ENCODE results near the gene ZRANB1.
A peak's percentile ranks its signal among the peaks of the same experiment; 100 is the strongest.
"Not testable (repeated sequence)": the region's sequence is repeated elsewhere in the genome, so short reads cannot be mapped to it uniquely, and the experiment has no call there.

ZRANB1 gene

DNA sequence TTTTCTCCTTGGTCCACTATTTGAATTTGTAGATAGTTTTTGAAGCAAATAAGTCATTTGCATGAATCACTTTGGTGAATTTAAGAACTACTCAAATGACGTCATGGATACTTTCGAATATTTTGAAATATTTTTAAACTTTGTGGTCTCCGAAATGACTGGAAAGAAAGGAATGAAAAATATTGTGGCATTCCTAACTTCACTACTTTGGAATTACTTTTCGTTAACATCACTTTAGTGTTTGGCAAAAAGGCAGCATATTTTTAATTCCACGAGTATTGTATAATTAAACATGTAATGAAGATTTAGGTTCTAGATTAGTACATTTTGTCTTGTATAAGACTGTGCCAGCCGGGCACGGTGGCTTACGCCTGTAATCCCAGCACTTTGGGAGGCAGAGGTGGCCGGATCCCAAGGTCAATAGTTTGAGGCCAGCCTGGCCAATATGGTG is 35.3 kb upstream of the ZRANB1 start:
- FAIRE-seq, result no peak
- TF ChIP-seq TAF1 (IDR thresholded peaks at IDR 0.05; ENCODE audit: low read depth, low read length), result no peak
- TF ChIP-seq POU2F2 (IDR thresholded peaks at IDR 0.05; ENCODE audit: low read depth, low read length), result no peak
- no peak for DNase-seq (ENCODE audit: insufficient read length, low spot score)

GRCh38 chr10:124909563-124909962 is 32.4 kb upstream of the ZRANB1 start:
- FAIRE-seq, result no peak
- TF ChIP-seq POLR2AphosphoS5 (IDR thresholded peaks at IDR 0.05; ENCODE audit: low read depth, low read length) (no peak), PAX5 (IDR thresholded peaks at IDR 0.05; ENCODE audit: insufficient read depth, low read length, severe bottlenecking) (no peak), TAF1 (IDR thresholded peaks at IDR 0.05; ENCODE audit: low read depth, low read length) (no peak), POLR2A (IDR thresholded peaks at IDR 0.05; ENCODE audit: low read depth, low read length) (no peak), POU2F2 (IDR thresholded peaks at IDR 0.05; ENCODE audit: low read depth, low read length) (no peak), SPI1 (IDR thresholded peaks at IDR 0.05; ENCODE audit: low read depth, low read length) (no peak)
- DNase-seq (ENCODE audit: insufficient read length, low spot score), result no peak

DNA sequence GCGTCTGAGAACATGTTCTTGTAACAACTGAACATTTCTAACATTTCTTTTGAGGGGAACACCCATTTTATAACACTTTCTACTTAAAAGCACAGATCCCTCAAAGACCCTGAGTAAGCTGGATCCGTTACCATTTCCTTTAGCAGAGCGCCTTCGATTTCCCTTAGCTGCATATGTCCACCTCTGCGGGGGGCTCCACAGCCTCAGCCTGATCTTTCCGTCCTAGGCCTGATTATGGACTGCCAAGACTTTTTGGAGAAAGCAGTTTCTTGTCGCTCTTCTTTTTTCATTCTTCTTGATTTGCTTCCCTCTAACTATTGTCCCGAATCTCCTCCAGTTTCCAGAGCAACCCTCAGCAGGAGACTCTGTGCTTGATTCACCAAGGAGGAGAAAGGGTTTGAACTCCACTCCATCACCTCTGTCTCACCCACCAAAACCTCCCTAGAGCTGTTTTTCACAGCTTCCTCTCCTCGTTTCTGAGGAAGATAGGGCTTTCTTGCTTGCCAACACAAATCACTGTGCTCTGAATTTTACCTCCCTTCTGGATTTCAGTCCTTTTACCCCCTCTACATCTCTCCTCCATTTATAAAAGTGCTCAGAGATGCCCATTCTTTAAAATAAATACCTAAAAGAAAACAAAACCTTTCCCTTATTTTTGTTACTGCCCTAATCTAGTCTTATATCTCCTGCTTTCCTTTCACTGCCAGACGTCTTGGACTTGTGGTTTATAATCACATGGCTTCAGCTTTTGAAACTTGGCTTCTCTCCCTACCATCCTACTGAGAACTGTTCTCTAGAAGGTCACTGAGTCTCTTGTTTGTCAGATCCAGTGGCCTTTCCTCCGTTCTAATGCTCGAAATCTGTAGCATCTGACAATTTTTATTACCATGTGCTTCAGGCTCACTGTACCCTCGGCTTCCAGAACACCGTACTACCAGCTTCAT is 30.5 kb upstream of the ZRANB1 start:
- DNase-seq (ENCODE audit: insufficient read length, low spot score) (no peak), FAIRE-seq (no peak)
- no peak for TF ChIP-seq POLR2AphosphoS5 (IDR thresholded peaks at IDR 0.05; ENCODE audit: low read depth, low read length)
- no peak for TF ChIP-seq POLR2A (IDR thresholded peaks at IDR 0.05; ENCODE audit: low read depth, low read length)
- TF ChIP-seq SPI1 (IDR thresholded peaks at IDR 0.05; ENCODE audit: low read depth, low read length), result no peak
- TF ChIP-seq POU2F2 (IDR thresholded peaks at IDR 0.05; ENCODE audit: low read depth, low read length), result no peak
- no peak for TF ChIP-seq PAX5 (IDR thresholded peaks at IDR 0.05; ENCODE audit: insufficient read depth, low read length, severe bottlenecking)
- no peak for TF ChIP-seq TAF1 (IDR thresholded peaks at IDR 0.05; ENCODE audit: low read depth, low read length)

GRCh38 chr10:124912101-124912886 is 29.6 kb upstream of the ZRANB1 start:
- DNase-seq (ENCODE audit: insufficient read length, low spot score), result no peak
- TF ChIP-seq POLR2A (IDR thresholded peaks at IDR 0.05; ENCODE audit: low read depth, low read length), result no peak
- no peak for FAIRE-seq

DNA sequence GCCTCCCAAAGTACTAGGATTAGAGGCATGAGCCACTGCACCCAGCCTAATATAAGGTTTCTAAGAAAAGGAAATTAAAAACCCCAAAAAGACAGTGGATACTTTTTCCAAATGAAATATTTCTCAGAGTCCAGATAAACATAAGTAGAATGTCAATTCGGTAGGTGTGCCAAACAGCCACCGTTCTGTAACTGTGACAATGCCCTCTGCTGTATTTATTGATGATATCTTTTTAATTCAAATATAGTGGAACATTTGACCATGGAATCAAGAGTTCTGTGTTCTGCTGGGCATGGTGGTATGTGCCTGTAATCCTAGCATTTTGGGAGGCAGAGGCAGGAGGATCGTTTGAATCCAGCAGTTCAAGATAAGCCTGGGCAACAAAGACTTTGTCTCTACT is 28.8 kb upstream of the ZRANB1 start:
- FAIRE-seq (no peak), DNase-seq (ENCODE audit: insufficient read length, low spot score) (no peak)
- TF ChIP-seq POLR2A (IDR thresholded peaks at IDR 0.05; ENCODE audit: low read depth, low read length) (no peak), PAX5 (IDR thresholded peaks at IDR 0.05; ENCODE audit: insufficient read depth, low read length, severe bottlenecking) (no peak), POLR2AphosphoS5 (IDR thresholded peaks at IDR 0.05; ENCODE audit: low read depth, low read length) (no peak), SPI1 (IDR thresholded peaks at IDR 0.05; ENCODE audit: low read depth, low read length) (no peak), TAF1 (IDR thresholded peaks at IDR 0.05; ENCODE audit: low read depth, low read length) (no peak), POU2F2 (IDR thresholded peaks at IDR 0.05; ENCODE audit: low read depth, low read length) (no peak)

DNA sequence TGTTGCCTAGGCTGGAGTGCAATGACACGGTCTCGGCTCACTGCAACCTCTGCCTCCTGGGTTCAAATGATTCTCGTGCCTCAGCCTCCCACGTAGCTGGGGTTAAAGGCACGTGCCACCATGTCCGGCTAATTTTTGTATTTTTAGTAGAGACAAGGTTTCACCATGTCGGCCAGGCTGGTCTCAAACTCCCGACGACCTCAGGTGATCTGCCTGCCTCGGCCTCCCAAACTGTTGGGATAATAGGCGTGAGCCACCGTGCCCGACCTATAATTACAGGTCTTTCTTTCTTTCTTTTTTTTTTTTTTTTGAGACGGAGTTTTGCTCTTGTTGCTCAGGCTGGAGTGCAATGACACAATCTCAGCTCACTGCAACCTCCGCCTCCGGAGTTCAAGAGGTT is 27.5 kb upstream of the ZRANB1 start:
- DNase-seq (ENCODE audit: insufficient read length, low spot score); FAIRE-seq: not testable (repeated sequence)

GRCh38 chr10:124916098-124916584 is 25.8 kb upstream of the ZRANB1 start:
- TF ChIP-seq POLR2A (IDR thresholded peaks at IDR 0.05; ENCODE audit: low read depth, low read length) (no peak), SPI1 (IDR thresholded peaks at IDR 0.05; ENCODE audit: low read depth, low read length) (no peak), POU2F2 (IDR thresholded peaks at IDR 0.05; ENCODE audit: low read depth, low read length) (no peak), TAF1 (IDR thresholded peaks at IDR 0.05; ENCODE audit: low read depth, low read length) (no peak), PAX5 (IDR thresholded peaks at IDR 0.05; ENCODE audit: insufficient read depth, low read length, severe bottlenecking) (no peak), POLR2AphosphoS5 (IDR thresholded peaks at IDR 0.05; ENCODE audit: low read depth, low read length) (no peak)

DNA sequence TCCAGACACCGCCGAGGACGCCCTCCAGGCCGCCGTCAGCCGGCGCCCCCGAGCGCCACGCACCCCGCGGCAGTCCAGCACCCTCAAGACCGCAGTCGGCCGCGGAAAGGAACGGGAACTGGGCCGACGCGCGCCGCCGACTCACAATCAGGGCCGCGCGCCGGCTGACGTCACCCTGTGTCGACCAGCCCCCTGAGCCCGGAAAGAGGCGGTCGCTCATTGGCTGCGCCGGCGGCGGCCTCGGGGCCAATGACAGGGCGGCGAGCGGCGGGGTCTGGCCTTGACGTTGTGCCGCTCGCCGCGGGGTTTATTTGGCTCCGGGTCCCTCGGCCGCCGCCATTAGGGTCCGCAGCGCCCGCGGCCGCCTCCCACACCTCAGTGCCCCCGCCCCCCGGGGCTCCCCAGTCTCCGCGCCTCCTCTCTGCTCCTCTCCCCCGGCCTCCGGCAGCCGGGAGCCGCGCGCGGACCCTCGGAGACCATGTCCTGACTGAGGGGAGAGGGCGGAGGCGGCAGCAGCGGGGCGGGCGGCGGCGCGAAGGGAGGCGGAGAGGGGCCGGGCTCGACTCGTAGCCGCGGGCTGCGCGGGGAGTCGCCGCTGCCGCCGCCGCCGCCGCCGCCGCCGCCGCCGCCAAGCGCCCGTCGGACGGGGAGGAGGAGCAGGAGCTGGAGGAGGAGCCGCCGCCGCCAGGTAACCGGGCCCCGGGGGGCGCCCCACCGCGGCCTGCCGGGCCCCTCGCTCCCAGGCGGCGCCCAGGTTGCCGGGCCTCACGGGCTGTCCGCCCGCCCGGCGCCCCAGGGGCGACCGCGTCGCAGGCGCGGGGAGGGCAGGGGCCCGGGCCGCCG is 25.1 kb upstream of the ZRANB1 start:
- TF ChIP-seq POLR2A (IDR thresholded peaks at IDR 0.05; ENCODE audit: low read depth, low read length) (peak; percentile 88), POLR2AphosphoS5 (IDR thresholded peaks at IDR 0.05; ENCODE audit: low read depth, low read length) (peak; percentile 88), TAF1 (IDR thresholded peaks at IDR 0.05; ENCODE audit: low read depth, low read length) (peak; percentile 75), POU2F2 (IDR thresholded peaks at IDR 0.05; ENCODE audit: low read depth, low read length) (peak; percentile 77; the same call in 1 of the 2 replicates), SPI1 (IDR thresholded peaks at IDR 0.05; ENCODE audit: low read depth, low read length) (peak; percentile 74), PAX5 (IDR thresholded peaks at IDR 0.05; ENCODE audit: insufficient read depth, low read length, severe bottlenecking) (no peak)
- DNase-seq (ENCODE audit: insufficient read length, low spot score) (peak; percentile 99), FAIRE-seq (peak; percentile 94)

More at GRCh38 chr10:124916098-124916584, 25.8 kb upstream of the ZRANB1 start:
- FAIRE-seq (no peak), DNase-seq (ENCODE audit: insufficient read length, low spot score) (no peak)
